Measurements from ENCODE around the gene ZNF622.

Gene ZNF622

GRCh38 chr5:16465544-16466432 lies at the start of gene ZNF622:
ZNF622 (minus strand) TSS chr5:16465800; CDS start chr5:16465665, 135 bp downstream.
- DNase-seq (ENCODE audit: low read depth): peak; percentile 90

- DNase-seq (ENCODE audit: low read depth): no peak
Observed at GRCh38 chr5:16510098-16510497, 44.5 kb upstream of the ZNF622 start.

GRCh38 chr5:16508730-16509531 lies 43.3 kb upstream of the ZNF622 start:
- no peak for DNase-seq (ENCODE audit: low read depth)

GRCh38 chr5:16507716-16508115 lies 42.1 kb upstream of the ZNF622 start:
- no peak for DNase-seq (ENCODE audit: low read depth)

GRCh38 chr5:16505904-16506303 lies 40.3 kb upstream of the ZNF622 start:
- no peak for DNase-seq (ENCODE audit: low read depth)

- DNase-seq (ENCODE audit: low read depth): no peak
Observed at GRCh38 chr5:16505140-16505891, 39.7 kb upstream of the ZNF622 start.

GRCh38 chr5:16504571-16504970 lies 39.0 kb upstream of the ZNF622 start:
- no peak for DNase-seq (ENCODE audit: low read depth)

GRCh38 chr5:16502866-16503265 lies 37.3 kb upstream of the ZNF622 start:
- no peak for DNase-seq (ENCODE audit: low read depth)

- no peak for DNase-seq (ENCODE audit: low read depth)
Observed at GRCh38 chr5:16500024-16500423, 34.4 kb upstream of the ZNF622 start.

GRCh38 chr5:16497546-16497945 lies 31.9 kb upstream of the ZNF622 start:
- no peak for DNase-seq (ENCODE audit: low read depth)

- DNase-seq (ENCODE audit: low read depth): no peak
Observed at GRCh38 chr5:16493261-16493660, 27.7 kb upstream of the ZNF622 start.

GRCh38 chr5:16492398-16493140 lies 27.0 kb upstream of the ZNF622 start:
- DNase-seq (ENCODE audit: low read depth): peak; percentile 66

- no peak for DNase-seq (ENCODE audit: low read depth)
Observed at GRCh38 chr5:16490911-16491310, 25.3 kb upstream of the ZNF622 start.

- peak; percentile 62 for DNase-seq (ENCODE audit: low read depth)
Observed at GRCh38 chr5:16489322-16489791, 23.8 kb upstream of the ZNF622 start.

GRCh38 chr5:16487456-16487855 lies 21.9 kb upstream of the ZNF622 start:
- DNase-seq (ENCODE audit: low read depth): no peak

- DNase-seq (ENCODE audit: low read depth): no peak
Observed at GRCh38 chr5:16486711-16487111, 21.1 kb upstream of the ZNF622 start.

GRCh38 chr5:16485656-16486055 lies 20.1 kb upstream of the ZNF622 start:
- DNase-seq (ENCODE audit: low read depth): no peak

- no peak for DNase-seq (ENCODE audit: low read depth)
Observed at GRCh38 chr5:16484081-16484480, 18.5 kb upstream of the ZNF622 start.

GRCh38 chr5:16483361-16483760 lies 17.8 kb upstream of the ZNF622 start:
- no peak for DNase-seq (ENCODE audit: low read depth)

GRCh38 chr5:16482891-16483290 lies 17.3 kb upstream of the ZNF622 start:
- no peak for DNase-seq (ENCODE audit: low read depth)

GRCh38 chr5:16480821-16481538 lies 15.4 kb upstream of the ZNF622 start:
- no peak for DNase-seq (ENCODE audit: low read depth)
